ENCODE results near the gene BRD2.

DNA sequence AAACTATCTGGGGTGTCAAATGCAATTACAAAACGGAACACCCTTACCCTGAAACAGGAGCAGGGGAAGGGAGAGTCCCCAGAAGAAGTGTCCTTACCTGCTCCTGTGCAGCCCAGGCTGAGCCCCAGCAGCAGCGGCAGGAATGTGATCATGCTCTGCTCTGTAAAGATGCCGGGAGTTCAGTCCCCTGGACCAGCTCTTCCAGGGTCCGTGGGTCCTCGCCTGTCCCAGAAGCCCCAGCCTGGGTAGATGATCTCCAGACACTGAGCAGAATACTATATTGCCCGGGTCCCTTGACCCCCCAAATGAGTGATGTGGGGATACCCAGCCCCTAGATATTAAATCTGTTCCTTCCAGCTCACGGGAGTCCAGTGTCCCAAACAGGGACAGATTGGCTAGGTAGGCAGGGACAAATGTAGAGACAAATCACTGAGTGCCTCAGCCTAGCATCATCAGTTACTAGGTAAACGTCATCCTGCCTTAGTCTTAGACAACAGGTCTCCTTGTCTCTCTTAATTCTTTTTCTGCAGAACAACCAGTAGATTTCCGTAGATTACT is 27.7 kb upstream of the BRD2 start, which contains the start of gene HLA-DMB:
- TF ChIP-seq, protein P1, sequence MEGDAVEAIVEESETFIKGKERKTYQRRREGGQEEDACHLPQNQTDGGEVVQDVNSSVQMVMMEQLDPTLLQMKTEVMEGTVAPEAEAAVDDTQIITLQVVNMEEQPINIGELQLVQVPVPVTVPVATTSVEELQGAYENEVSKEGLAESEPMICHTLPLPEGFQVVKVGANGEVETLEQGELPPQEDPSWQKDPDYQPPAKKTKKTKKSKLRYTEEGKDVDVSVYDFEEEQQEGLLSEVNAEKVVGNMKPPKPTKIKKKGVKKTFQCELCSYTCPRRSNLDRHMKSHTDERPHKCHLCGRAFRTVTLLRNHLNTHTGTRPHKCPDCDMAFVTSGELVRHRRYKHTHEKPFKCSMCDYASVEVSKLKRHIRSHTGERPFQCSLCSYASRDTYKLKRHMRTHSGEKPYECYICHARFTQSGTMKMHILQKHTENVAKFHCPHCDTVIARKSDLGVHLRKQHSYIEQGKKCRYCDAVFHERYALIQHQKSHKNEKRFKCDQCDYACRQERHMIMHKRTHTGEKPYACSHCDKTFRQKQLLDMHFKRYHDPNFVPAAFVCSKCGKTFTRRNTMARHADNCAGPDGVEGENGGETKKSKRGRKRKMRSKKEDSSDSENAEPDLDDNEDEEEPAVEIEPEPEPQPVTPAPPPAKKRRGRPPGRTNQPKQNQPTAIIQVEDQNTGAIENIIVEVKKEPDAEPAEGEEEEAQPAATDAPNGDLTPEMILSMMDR (IDR thresholded peaks at IDR 0.05) = no peak
- peak in 1 of 4 donors; percentile 67 for TF ChIP-seq POLR2A (IDR thresholded peaks at IDR 0.05)

Data from esophagus squamous epithelium (tissue), 4 donors.